NT2/D1 (cell line): ENCODE data around the gene NDC80.

ENCODE experiments used
- SUZ12 ChIP-seq: IDR thresholded peaks from 2 replicates; pipeline ENCODE4 v1.6.1; 2011; ENCODE audit not compliant: insufficient read length, insufficient read depth; ENCODE audit errors: extremely low read depth
- YY1 ChIP-seq: IDR thresholded peaks from 2 replicates; pipeline ENCODE4 v1.6.1; 2011; ENCODE audit not compliant: insufficient read length, insufficient read depth

GRCh38 chr18:2656981-2657512 lies 85.7 kb downstream of the NDC80 start:
- TF ChIP-seq SUZ12 (no peak), YY1 (no peak)
